Measurements from ENCODE around the gene CNTRL. TPM values are rescaled to one million over a fixed set of nuclear protein-coding genes. Genes with fewer than 3 reads are reported as not detected.

Gene CNTRL
- total RNA-seq, 6 experiments from 2014 or later = 3.8 to 10.4 (median 8.8) TPM

DNA sequence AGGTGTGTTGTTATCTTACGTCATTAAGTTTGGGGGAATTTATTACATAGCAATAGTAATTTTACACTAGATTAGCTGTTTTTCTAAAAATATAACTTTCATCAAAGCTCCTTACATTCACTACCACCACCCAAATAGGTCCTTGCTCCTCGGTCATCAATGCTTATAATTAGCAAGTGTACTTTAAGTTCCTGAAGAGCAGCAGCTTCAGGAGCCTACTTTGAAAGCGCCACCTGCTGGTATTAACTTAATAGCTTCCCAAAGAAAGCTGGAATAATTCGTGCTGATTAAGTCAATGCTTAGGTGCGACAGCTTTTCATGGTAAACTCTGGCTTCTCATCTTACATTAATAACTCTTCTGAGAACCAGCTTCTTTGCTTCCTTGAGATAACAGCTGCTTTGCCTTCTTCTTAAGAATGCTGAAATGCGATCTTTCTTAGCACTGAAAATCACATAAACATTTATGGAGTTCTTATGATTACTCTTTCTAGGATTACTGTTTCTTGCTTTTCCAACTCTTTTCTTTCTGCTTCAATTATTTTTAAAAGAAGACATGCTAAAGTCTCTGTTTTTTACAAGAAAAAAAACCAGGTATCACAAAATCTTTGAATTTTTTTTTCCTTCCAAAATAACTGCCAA is 14.6 kb upstream of the CNTRL start:
- H3K4me1 Mint-ChIP-seq (ENCODE audit: low read depth) = peaks cover 34% of the 10 kb centered on the region
- peak; percentile 92 for TF ChIP-seq CTCF (IDR thresholded peaks at IDR 0.05)
- peak; percentile 50 for DNase-seq
- no peaks in the 10 kb centered on the region for H3K36me3 Mint-ChIP-seq (ENCODE audit: low read depth)
- H3K9me3 Mint-ChIP-seq = no peaks in the 10 kb centered on the region
- no peak overlapping the region for H3K4me3 Mint-ChIP-seq
- H3K27me3 Mint-ChIP-seq (ENCODE audit: insufficient read depth) = no peaks in the 10 kb centered on the region; the same call in none of the 2 replicates
- no peak overlapping the region for H3K27ac Mint-ChIP-seq

DNA sequence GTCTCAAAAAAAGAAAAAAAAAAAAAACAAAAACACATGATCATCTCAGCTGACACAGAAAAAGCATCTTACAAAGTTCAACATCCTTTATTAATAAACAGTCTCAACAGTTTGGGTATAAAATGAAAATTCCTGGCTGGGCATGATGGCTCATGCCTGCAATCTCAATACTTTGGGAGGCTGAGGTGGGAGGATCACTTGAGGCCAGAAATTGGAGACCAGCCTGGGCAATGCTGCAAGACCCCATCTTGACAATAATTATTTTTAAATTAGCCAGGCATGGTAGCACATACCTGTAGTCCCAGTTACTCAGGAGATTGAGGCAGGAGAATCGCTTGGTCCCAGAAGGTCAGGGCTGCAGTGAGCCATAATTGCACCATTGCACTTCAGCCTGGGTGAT is 7.9 kb upstream of the CNTRL start:
- no peaks in the 10 kb centered on the region; the same call in none of the 2 replicates for H3K27me3 Mint-ChIP-seq (ENCODE audit: insufficient read depth)
- H3K9me3 Mint-ChIP-seq = peaks cover 19% of the 10 kb centered on the region
- peaks cover 18% of the 10 kb centered on the region for H3K36me3 Mint-ChIP-seq (ENCODE audit: low read depth)
- H3K4me3 Mint-ChIP-seq = no peak overlapping the region
- no peak overlapping the region for H3K27ac Mint-ChIP-seq
- TF ChIP-seq CTCF (IDR thresholded peaks at IDR 0.05) = no peak
- no peak for DNase-seq
- H3K4me1 Mint-ChIP-seq (ENCODE audit: low read depth) = peaks cover 14% of the 10 kb centered on the region

- DNase-seq = no peak
- Mint-ChIP-seq H3K36me3 (ENCODE audit: low read depth) (peaks cover 18% of the 10 kb centered on the region), H3K27ac (no peak overlapping the region), H3K4me3 (no peak overlapping the region), H3K27me3 (ENCODE audit: insufficient read depth) (no peaks in the 10 kb centered on the region; the same call in 1 of the 2 replicates), H3K4me1 (ENCODE audit: low read depth) (peaks cover 14% of the 10 kb centered on the region), H3K9me3 (peaks cover 19% of the 10 kb centered on the region)
- no peak for TF ChIP-seq CTCF (IDR thresholded peaks at IDR 0.05)
Observed at GRCh38 chr9:121067640-121068039, 7.1 kb upstream of the CNTRL start.

- Mint-ChIP-seq H3K4me1 (ENCODE audit: low read depth) (peaks cover 25% of the 10 kb centered on the region), H3K36me3 (ENCODE audit: low read depth) (peaks cover 18% of the 10 kb centered on the region), H3K27me3 (ENCODE audit: insufficient read depth) (no peaks in the 10 kb centered on the region), H3K4me3 (no peak overlapping the region), H3K27ac (no peak overlapping the region), H3K9me3 (peaks cover 19% of the 10 kb centered on the region)
- DNase-seq = no peak
- no peak for TF ChIP-seq CTCF (IDR thresholded peaks at IDR 0.05)
Observed at GRCh38 chr9:121069396-121069795, 5.4 kb upstream of the CNTRL start.

- peak overlapping the region; percentile 95 for H3K27ac Mint-ChIP-seq
- peaks cover 18% of the 10 kb centered on the region for H3K36me3 Mint-ChIP-seq (ENCODE audit: low read depth)
- H3K4me3 Mint-ChIP-seq = peak overlapping the region; percentile 95
- peaks cover 2% of the 10 kb centered on the region; the same call in 1 of the 2 replicates for H3K27me3 Mint-ChIP-seq (ENCODE audit: insufficient read depth)
- peaks cover 33% of the 10 kb centered on the region for H3K4me1 Mint-ChIP-seq (ENCODE audit: low read depth)
- DNase-seq = no peak
- H3K9me3 Mint-ChIP-seq = peaks cover 19% of the 10 kb centered on the region
- no peak for TF ChIP-seq CTCF (IDR thresholded peaks at IDR 0.05)
Observed at GRCh38 chr9:121071370-121071755, 3.4 kb upstream of the CNTRL start.
